Stimulated activated CD8-positive, alpha-beta memory T cell treated with anti-CD3 and anti-CD28 coated beads, Interleukin-12 subunit alpha, Interleukin-12 subunit beta, amount 100 ng/mL, for 24 hours (primary cell): Measurements from ENCODE around the gene FAM13A.
"Not testable (repeated sequence)": the region's sequence is repeated elsewhere in the genome, so short reads cannot be mapped to it uniquely, and the experiment has no call there.

Experiments used
- DNase-seq: peaks from one replicate; pipeline ENCODE4 v3.0.0-alpha.2; 2020; ENCODE audit errors: extremely low read depth

The FAM13A gene

GRCh38 chr4:89000844-89001360 is 56.1 kb downstream of the FAM13A start:
- DNase-seq, result no peak

- no peak for DNase-seq
These were observed 56.6 kb downstream of the FAM13A start for GRCh38 chr4:89000382-89000781.

DNA sequence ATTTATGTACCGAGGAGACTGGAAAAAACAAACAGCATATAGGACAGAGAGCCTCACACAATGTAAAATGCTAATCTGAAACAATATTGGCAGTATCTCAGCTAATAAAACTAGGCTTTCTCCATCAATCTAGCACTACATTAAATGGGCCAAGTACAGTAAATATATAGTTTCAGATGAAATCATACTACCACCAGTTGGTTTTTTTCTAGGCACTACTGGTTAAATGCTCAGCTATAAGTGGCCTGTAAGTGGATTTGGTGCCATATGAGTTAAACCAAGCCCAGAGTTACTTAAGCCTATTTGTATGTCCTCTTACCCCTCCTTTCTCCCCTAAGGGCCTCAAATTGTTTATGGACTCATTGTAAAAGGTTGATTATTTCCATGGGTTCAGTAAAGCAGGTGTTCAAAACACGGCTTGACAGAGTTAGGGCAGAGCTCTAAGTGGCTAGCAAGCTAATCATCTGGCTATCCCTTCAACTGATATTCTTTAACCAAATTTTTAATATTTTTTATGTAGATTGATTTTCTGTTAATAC is 57.5 kb downstream of the FAM13A start:
- DNase-seq, result no peak

GRCh38 chr4:88998891-88999290 is 58.1 kb downstream of the FAM13A start:
- DNase-seq, result no peak

- no peak for DNase-seq
These were observed 59.0 kb downstream of the FAM13A start for GRCh38 chr4:88998001-88998400.

DNA sequence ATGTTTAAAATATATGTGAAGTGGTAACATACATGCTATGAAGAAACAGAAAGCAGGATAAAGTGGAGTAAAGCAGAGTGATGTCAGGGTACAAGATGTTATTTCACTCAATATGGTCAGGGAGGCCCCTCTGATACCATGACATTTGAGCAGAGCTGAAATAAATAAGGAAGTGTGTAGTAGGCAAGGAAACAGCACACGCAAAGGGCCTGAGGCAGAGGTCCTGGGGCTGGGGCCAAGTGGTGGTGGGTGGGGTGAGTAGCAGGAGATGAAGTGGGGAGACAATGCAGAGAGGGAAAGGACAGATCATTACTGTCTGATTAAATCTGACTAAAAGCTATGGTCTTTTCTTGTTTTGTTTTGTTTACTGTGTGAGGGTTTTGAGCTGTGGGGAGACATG is 61.1 kb downstream of the FAM13A start:
- no peak for DNase-seq

- not testable (repeated sequence) for DNase-seq
These were observed 61.7 kb downstream of the FAM13A start for GRCh38 chr4:88995257-88995656.

DNA sequence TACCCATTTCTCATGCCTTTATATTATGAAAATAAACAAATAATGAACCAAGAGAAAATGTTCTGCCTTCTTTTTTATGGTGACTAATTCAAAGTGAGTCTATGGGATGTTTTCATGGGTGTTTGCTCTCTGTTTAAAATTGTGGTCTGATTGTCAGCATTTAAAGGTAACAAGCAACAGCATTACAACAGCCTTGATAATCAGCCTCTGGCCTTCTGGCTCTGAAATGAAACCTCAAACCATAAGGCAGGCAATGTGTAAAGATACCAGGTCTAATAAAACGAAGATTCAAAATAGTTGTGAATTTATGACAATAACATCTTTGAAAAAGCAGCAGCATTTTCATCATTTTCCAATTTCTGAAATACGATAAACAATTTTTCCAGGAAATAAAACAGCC is 63.7 kb downstream of the FAM13A start:
- no peak for DNase-seq

- no peak for DNase-seq
These were observed 65.2 kb downstream of the FAM13A start for GRCh38 chr4:88991746-88992145.

- DNase-seq, result no peak
These were observed 67.0 kb downstream of the FAM13A start for GRCh38 chr4:88989990-88990389.

DNA sequence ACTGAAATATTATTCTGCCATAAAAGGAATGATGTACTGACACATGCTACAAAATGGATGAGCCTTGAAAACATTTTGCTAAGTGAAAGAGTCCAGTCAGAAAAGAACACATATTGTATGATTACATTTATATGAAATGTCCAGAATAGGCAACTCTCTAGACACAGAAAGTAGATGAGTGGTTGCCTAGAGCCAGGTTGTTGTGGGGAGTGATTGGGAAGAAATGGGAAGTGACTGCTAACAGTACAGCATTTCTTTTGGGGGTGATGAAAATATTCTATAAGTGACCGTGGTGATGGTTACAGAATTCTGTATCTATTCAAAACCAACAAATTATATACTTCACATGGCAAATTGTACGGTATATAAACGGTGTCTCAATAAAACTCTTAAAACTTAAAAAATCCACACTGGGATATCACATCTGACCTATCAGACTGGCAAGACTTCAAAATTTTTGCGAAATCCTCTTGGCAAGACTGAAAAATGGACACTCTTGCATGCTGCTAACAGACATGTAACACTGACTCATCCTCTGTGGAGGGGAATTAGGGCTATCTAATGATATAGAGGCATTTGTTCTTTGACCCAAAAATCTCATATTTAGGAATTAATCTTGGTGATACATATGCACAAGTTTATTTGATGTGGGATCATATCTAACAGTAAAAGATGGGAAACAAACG is 71.8 kb downstream of the FAM13A start:
- DNase-seq, result no peak

GRCh38 chr4:88982757-88983156 is 74.2 kb downstream of the FAM13A start:
- no peak for DNase-seq

GRCh38 chr4:88981993-88982392 is 75.0 kb downstream of the FAM13A start:
- no peak for DNase-seq

DNA sequence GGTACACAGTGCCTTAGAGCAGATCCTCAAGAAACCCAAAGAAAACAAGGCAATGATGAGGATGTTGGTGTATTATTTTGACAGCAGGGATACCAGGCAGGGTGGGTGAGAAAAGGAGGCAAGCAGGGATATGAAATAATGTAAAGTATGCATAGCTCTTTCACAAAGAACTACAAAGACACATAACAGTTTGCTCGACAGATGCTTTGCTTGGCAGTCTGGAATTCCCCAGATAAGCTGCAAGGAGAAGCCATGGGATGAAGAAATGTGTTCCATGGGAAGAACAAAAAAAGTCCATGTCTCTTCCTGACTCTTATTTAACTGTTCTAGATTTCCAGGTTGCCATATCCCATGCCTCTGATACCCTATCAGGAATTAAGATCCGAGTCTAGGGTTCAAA is 75.4 kb downstream of the FAM13A start:
- no peak for DNase-seq

DNA sequence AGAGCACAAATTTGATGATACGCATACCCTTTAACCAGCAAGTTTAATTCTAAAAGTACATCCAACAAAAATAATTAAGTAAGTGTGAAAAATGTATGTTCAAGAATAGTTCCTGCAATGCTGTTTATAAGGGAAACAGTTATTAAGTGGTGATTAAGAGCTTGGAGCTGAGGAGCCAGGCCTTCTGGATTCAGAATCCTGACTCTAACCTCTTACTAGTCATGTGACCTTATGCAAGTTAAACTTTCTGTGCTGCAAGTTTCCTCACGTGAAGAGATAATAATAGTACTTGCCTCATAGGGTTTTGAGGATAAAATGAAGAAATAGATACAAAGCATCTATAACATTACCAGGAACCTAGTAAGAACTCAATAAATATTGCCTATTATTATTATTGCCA is 77.7 kb downstream of the FAM13A start:
- DNase-seq, result no peak

- DNase-seq, result no peak
These were observed 80.3 kb downstream of the FAM13A start for GRCh38 chr4:88976775-88977035.

- no peak for DNase-seq
These were observed 80.8 kb downstream of the FAM13A start for GRCh38 chr4:88975958-88976774.

- DNase-seq, result no peak
These were observed 85.4 kb downstream of the FAM13A start for GRCh38 chr4:88971536-88971935.

DNA sequence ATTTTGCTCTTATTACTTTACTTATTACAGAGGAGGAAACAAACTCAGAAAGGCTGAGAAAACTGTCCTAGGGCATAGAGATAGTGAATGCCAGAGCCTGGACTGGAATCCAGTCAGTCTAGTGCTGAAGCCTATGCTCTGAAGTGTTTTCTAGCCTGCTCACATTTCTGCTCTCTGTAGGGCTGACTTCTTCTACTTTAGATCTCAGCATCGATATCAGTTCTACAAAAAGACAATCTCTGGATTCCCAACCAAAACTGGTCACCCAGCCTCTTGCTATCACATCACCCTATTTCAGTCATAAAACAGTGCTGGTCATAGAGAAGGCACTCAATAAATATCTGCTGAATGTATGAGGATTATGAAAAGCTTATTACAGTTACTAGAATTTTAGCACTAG is 87.2 kb downstream of the FAM13A start:
- DNase-seq, result no peak

DNA sequence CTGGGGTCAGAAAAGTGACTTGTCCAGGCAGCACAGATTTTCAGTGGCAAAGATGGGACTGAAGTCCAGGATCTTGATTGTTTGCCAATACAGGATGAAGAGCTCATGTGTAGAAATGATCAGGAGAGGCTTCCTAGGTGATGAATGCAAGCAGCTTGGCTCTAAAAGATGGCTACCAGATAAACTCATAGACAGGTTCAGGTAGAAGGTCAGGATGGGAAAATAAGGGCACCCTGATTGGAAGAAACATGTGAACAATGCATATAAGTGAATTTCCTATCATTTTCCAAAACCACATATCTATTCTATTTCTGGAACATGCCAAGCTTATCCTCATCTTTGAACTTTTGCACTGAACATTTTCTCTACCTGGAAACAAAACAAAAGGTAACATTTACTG is 87.7 kb downstream of the FAM13A start:
- no peak for DNase-seq

DNA sequence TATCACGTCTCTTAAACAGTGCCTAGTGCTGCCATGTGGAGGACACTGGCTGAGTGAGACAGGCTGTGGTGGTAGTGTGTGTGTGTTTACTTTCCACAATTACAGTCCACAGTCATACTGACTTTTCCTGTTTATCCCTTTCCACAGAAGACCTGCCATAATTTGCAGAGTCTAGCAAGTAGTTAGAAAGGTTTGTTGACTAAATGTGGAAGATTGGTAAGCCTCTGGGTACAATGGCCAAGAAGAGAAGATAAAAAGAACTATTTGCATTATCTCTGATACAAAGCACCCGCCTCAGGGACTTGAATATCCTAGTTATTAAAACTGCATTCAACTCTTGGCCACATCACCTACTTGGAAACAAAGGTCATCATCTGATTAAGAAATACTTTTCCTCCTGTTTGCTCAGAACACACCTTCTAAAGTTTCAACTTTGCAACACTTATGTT is 89.1 kb downstream of the FAM13A start:
- no peak for DNase-seq

- no peak for DNase-seq
These were observed 91.9 kb downstream of the FAM13A start for GRCh38 chr4:88965053-88965452.

DNA sequence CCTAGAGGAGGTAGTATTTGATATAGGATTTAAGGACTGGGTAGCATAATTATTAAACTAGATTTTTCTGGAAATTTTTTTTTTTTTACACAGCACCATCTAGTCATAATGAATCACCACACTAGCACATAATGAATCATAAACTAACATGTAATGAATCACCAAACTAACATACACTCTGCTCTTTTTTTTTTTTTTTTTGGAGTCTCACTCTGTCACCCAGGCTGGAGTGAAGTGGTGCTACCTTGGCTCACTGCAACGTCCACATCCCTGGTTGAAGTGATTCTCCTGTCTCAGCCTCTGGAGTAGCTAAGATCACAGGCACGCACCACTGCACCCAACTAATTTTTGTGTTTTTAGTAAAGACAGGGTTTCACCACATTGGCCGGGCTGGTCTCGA is 92.5 kb downstream of the FAM13A start:
- no peak for DNase-seq
